Neutrophil (primary cell): ENCODE data around the gene FLT1.

Source experiments
- H3K27ac ChIP-seq: fragments of 200-600 bp; sonication (generic); 2 replicates; pipeline ENCODE4 v1.5.1; 2016; ENCODE audit warnings: mild to moderate bottlenecking, moderate library complexity
- H3K27me3 ChIP-seq: fragments of 200-600 bp; sonication (generic); 2 replicates; pipeline ENCODE4 v1.6.0; 2016; ENCODE audit warnings: mild to moderate bottlenecking
- H3K36me3 ChIP-seq: fragments of 200-600 bp; sonication (generic); 2 replicates; pipeline ENCODE4 v1.5.1; 2017
- H3K4me1 ChIP-seq, 2 experiments: fragments of 200-600 bp in 1 of 2; sonication (generic) in 1 of 2; 1 replicate in 1 of 2; 2 replicates in 1 of 2; pipeline versions ENCODE4 v1.5.1 to v1.6.1; 2013 to 2016; ENCODE audit warnings: low read depth in 1 of 2, low read length in 1 of 2, mild to moderate bottlenecking in 1 of 2, moderate library complexity in 1 of 2; ENCODE audit not compliant: control insufficient read depth in 1 of 2, insufficient read depth in 1 of 2
- H3K4me3 ChIP-seq, 2 experiments: fragments of 200-600 bp in 1 of 2; sonication (generic) in 1 of 2; 1 replicate in 1 of 2; 2 replicates in 1 of 2; pipeline ENCODE4 v1.5.1; 2013 to 2016; ENCODE audit warnings: low read depth in 1 of 2, low read length in 1 of 2, mild to moderate bottlenecking in 1 of 2, moderate library complexity in 1 of 2
- H3K9me3 ChIP-seq: fragments of 200-600 bp; sonication (generic); 2 replicates; pipeline ENCODE4 v1.5.1; 2016
- TF ChIP-seq, protein P1 (sequence below): fragments of 200-600 bp; sonication (generic); IDR thresholded peaks from 2 replicates; pipeline ENCODE4 v1.5.1; 2016; ENCODE audit warnings: antibody characterized with exemption

Gene FLT1

DNA sequence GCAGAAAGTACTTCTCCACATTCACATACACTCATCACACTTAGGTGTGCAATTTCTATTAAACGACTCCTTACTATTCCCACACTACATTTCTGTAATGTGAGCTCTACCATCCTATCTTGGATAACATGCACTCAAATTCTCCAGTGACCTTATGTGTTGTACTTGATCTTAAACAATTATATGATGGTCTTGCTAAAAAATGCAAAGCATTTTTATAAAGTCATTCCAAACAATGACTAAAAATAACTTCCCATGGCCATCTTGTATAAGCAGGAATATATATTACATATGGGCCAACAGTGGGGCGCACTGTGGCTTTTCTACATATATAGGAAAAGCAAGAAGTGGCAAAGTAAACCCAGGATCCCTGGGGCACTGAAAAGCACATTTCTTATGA is 155.5 kb downstream of the FLT1 start:
- TF ChIP-seq, protein P1, sequence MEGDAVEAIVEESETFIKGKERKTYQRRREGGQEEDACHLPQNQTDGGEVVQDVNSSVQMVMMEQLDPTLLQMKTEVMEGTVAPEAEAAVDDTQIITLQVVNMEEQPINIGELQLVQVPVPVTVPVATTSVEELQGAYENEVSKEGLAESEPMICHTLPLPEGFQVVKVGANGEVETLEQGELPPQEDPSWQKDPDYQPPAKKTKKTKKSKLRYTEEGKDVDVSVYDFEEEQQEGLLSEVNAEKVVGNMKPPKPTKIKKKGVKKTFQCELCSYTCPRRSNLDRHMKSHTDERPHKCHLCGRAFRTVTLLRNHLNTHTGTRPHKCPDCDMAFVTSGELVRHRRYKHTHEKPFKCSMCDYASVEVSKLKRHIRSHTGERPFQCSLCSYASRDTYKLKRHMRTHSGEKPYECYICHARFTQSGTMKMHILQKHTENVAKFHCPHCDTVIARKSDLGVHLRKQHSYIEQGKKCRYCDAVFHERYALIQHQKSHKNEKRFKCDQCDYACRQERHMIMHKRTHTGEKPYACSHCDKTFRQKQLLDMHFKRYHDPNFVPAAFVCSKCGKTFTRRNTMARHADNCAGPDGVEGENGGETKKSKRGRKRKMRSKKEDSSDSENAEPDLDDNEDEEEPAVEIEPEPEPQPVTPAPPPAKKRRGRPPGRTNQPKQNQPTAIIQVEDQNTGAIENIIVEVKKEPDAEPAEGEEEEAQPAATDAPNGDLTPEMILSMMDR: no peak
- H3K27ac ChIP-seq: no peak overlapping the region
- H3K4me1 ChIP-seq: no peaks in the 10 kb centered on the region
- H3K4me3 ChIP-seq: no peak overlapping the region
- H3K36me3 ChIP-seq: no peaks in the 10 kb centered on the region
- H3K9me3 ChIP-seq: no peaks in the 10 kb centered on the region
- H3K27me3 ChIP-seq: peaks cover 90% of the 10 kb centered on the region

DNA sequence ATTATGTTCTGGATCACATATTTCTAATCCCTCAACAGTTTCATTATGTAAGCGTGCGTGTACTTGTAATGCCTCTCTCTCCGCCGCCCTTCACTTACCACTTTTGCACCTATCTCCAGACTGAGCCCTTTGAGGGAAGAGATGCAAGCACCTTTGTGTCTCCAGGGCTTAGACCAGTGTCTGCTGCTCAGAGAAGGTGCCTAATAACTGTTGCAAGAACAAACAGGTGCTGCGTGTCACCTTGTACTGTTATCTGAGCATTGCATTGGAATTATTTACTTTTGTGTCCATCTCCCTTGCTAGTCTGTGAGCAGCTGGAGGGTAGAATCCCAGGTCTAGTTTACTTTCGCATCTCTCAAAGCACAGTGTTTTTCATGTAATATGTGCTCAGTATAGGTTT is 156.2 kb downstream of the FLT1 start:
- Histone ChIP-seq H3K4me3 (no peak overlapping the region), H3K9me3 (no peaks in the 10 kb centered on the region), H3K36me3 (no peaks in the 10 kb centered on the region), H3K27me3 (peaks cover 90% of the 10 kb centered on the region), H3K27ac (no peak overlapping the region), H3K4me1 (no peaks in the 10 kb centered on the region)
- TF ChIP-seq, protein P1: no peak

DNA sequence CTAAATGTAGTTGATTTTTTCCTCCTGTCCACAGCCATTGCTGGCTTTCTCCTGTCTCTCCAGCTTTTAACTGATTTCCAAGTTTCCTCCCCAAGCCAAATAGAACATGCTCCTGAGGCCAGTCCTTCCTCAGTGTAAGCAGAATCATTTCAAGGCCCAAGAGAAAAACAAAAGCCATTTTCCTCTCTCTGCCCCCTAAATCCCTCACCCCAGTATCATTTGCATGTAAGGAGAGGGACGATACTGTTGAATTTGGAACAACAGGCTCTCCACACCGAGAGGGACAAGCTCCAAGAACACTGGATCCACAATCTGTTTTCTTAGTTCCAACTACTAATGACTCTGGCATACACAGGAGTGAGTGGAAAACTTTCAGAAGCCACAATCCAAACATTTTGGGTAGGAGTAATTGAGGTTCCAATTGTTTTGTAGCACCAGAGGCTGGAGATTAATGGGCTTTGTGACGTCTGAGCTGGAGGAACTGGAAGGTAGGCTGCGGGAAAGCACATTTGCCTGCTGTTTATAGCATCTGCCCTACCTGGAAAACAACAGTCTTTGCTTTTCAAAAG is 156.8 kb downstream of the FLT1 start:
- Histone ChIP-seq H3K27ac (no peak overlapping the region), H3K9me3 (no peaks in the 10 kb centered on the region), H3K4me1 (no peaks in the 10 kb centered on the region), H3K27me3 (peaks cover 94% of the 10 kb centered on the region), H3K36me3 (no peaks in the 10 kb centered on the region), H3K4me3 (no peak overlapping the region)
- TF ChIP-seq, protein P1: no peak

DNA sequence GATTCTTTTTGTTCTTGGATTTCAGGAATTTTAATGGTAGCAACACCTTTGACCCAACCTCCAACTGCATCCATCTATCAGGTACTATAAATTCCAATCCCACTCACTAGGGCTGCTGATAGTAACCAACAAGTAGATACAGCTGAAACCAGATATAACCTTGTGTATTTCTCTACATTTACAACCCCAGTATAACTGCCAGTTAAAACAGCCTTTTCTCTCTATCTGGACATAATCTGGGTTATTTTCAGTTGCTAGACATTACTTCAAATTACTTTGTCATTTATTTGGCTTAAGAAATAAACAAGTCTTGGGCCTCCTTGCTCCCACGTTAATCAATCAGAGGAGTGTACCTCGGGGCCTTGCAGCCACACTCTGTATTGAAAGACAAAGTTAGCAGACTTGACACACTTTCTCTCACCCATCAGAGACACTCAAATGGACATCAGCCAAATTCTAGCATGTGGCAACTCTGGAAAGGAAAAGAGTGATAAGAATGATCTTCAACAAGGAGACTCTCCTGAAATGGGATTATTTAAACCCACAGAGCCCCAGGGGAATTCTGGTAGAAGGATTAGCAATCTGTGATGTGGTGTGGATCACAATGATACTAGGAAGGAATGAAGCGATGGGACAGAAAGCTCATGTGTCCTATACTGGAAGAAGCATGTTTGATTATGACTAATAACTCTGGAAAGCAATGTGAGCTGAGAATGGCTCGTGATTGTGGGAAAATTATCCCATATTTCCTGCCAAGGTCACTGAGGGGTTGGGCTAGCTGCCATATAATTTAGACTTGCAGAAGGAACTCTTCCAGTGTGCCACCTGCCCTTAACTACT is 157.5 kb downstream of the FLT1 start:
- Histone ChIP-seq H3K27me3 (peaks cover 98% of the 10 kb centered on the region), H3K36me3 (no peaks in the 10 kb centered on the region), H3K4me1 (no peaks in the 10 kb centered on the region), H3K27ac (no peak overlapping the region), H3K9me3 (no peaks in the 10 kb centered on the region), H3K4me3 (no peak overlapping the region)
- TF ChIP-seq, protein P1: no peak

DNA sequence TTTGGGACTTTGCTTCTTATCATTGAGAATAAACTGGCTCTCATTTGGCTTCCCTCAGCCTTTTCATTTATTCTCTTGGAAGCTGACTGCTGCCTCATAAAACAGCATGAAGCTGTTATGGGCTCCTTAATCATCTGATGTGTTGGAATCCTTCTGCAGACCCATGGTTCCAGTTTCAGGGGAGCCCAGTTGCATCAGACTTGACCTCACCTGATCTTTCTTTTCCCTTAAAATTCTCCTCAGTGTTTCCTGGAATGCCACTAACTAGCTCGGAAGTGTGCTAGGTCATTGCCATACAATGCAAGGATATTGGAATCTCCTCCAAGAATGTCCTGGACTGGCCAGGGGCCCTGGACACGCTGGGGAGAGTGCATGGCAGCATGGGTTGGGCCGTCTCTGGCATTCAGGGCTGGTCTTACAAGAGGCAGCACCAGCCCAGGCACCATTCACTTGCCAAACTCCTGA is 158.7 kb downstream of the FLT1 start:
- H3K27ac ChIP-seq: no peak overlapping the region
- no peaks in the 10 kb centered on the region for H3K4me1 ChIP-seq
- H3K36me3 ChIP-seq: no peaks in the 10 kb centered on the region
- no peak overlapping the region for H3K4me3 ChIP-seq
- no peaks in the 10 kb centered on the region for H3K9me3 ChIP-seq
- peaks cover 88% of the 10 kb centered on the region for H3K27me3 ChIP-seq
- TF ChIP-seq, protein P1: no peak
